Measurements from ENCODE around the gene NMRK1.
A peak's percentile ranks its signal among the peaks of the same experiment; 100 is the strongest.

Gene NMRK1

GRCh38 chr9:75063556-75064305, 24.2 kb downstream of the NMRK1 start:
- no peak for DNase-seq (ENCODE audit: low read depth in 2 of 2)

GRCh38 chr9:75061169-75061568, 26.8 kb downstream of the NMRK1 start:
- DNase-seq (ENCODE audit: low read depth in 2 of 2), result no peak

GRCh38 chr9:75054368-75055001, 33.5 kb downstream of the NMRK1 start:
- DNase-seq (ENCODE audit: low read depth in 2 of 2), result no peak

- DNase-seq (ENCODE audit: low read depth in 2 of 2), result no peak
These were observed 34.1 kb downstream of the NMRK1 start for GRCh38 chr9:75053869-75054268.

- no peak for DNase-seq (ENCODE audit: low read depth in 2 of 2)
These were observed 36.7 kb downstream of the NMRK1 start for GRCh38 chr9:75051285-75051684.

- no peak for DNase-seq (ENCODE audit: low read depth in 2 of 2)
These were observed 40.4 kb downstream of the NMRK1 start for GRCh38 chr9:75047506-75047905.

GRCh38 chr9:75046725-75047345, 41.1 kb downstream of the NMRK1 start:
- no peak for DNase-seq (ENCODE audit: low read depth in 2 of 2)

- no peak for DNase-seq (ENCODE audit: low read depth in 2 of 2)
These were observed 46.9 kb downstream of the NMRK1 start for GRCh38 chr9:75041041-75041440.

- no peak for DNase-seq (ENCODE audit: low read depth in 2 of 2)
These were observed 48.2 kb downstream of the NMRK1 start for GRCh38 chr9:75039801-75040200.

- no peak for DNase-seq (ENCODE audit: low read depth in 2 of 2)
These were observed 48.9 kb downstream of the NMRK1 start for GRCh38 chr9:75039009-75039408.

- DNase-seq (ENCODE audit: low read depth in 2 of 2), result no peak
These were observed 51.2 kb downstream of the NMRK1 start for GRCh38 chr9:75036793-75037192.

- DNase-seq (ENCODE audit: low read depth in 2 of 2), result no peak
These were observed 54.0 kb downstream of the NMRK1 start for GRCh38 chr9:75033791-75034473.

- DNase-seq (ENCODE audit: low read depth in 2 of 2), result peak; percentile 26 to 37
These were observed 60.5 kb downstream of the NMRK1 start for GRCh38 chr9:75027187-75028107.

GRCh38 chr9:75023846-75024245, 64.1 kb downstream of the NMRK1 start:
- no peak for DNase-seq (ENCODE audit: low read depth in 2 of 2)

- DNase-seq (ENCODE audit: low read depth in 2 of 2), result no peak
These were observed 68.3 kb downstream of the NMRK1 start for GRCh38 chr9:75019654-75020053.

GRCh38 chr9:75019022-75019421, 68.9 kb downstream of the NMRK1 start:
- no peak for DNase-seq (ENCODE audit: low read depth in 2 of 2)

GRCh38 chr9:75017378-75017777, 70.6 kb downstream of the NMRK1 start:
- DNase-seq (ENCODE audit: low read depth in 2 of 2), result no peak

GRCh38 chr9:75013735-75014134, 74.2 kb downstream of the NMRK1 start:
- no peak for DNase-seq (ENCODE audit: low read depth in 2 of 2)

Data from stimulated activated CD4-positive, alpha-beta T cell treated with anti-CD3 and anti-CD28 coated beads, Interleukin-4, amount 100 ng/mL, for 48 hours (primary cell).